ENCODE data around the gene IFT88.
A peak's percentile ranks its signal among the peaks of the same experiment; 100 is the strongest.

The IFT88 gene

GRCh38 chr13:20740021-20740420 lies 173.1 kb downstream of the IFT88 start:
- peak in 1 of 10 donors; percentile 79 for DNase-seq
- intact Hi-C loops (cut with DNase I): no loop called here
